HG02571 (cell line): Measurements from ENCODE around the gene CEACAM20.
"Not testable (repeated sequence)": the region's sequence is repeated elsewhere in the genome, so short reads cannot be mapped to it uniquely, and the experiment has no call there.

Experiments used
- ATAC-seq: cut with Tn5 transposase; IDR thresholded peaks from one replicate; pipeline ENCODE4 v1.9.1; 2021; ENCODE audit warnings: mild to moderate bottlenecking, moderate library complexity; ENCODE audit not compliant: unreplicated experiment

Gene CEACAM20

DNA sequence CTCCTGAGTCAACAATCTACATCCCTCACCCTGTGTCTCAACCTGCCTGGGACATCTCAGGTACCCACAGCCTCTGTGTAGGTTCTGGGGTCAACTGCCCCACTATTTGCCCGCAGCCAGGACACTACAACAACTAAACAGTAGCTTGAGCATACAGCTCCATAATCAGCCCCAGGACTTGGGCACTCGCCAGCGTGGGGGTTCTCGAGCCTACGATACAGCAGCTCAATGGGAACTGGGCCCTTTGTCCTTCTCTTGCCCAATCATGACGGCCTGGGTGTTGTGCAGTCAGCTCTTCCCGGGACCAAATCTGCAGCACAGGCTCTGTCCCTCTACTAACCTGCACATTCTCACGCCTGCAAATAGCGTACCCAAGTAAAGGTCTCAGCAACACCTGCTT, 30.5 kb downstream of the CEACAM20 start:
- ATAC-seq = no peak

DNA sequence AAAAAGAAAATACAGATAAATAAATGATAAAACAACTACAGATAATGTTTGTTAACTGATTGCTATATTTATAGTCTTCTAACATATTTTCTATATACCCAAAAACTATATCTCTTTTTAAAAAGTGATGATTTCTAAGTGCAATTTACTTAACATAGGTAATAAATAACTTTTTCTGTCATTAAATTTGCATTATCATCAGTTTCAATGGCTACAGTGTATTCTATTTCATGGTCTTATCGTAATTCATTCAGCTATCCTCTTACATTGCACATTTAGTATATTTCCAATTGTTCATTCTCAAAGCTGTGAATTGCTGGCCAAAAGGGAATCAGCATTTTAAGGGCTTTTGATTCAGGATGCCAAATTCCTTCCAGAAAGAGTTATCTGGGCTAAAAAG, 32.8 kb downstream of the CEACAM20 start:
- ATAC-seq = no peak

DNA sequence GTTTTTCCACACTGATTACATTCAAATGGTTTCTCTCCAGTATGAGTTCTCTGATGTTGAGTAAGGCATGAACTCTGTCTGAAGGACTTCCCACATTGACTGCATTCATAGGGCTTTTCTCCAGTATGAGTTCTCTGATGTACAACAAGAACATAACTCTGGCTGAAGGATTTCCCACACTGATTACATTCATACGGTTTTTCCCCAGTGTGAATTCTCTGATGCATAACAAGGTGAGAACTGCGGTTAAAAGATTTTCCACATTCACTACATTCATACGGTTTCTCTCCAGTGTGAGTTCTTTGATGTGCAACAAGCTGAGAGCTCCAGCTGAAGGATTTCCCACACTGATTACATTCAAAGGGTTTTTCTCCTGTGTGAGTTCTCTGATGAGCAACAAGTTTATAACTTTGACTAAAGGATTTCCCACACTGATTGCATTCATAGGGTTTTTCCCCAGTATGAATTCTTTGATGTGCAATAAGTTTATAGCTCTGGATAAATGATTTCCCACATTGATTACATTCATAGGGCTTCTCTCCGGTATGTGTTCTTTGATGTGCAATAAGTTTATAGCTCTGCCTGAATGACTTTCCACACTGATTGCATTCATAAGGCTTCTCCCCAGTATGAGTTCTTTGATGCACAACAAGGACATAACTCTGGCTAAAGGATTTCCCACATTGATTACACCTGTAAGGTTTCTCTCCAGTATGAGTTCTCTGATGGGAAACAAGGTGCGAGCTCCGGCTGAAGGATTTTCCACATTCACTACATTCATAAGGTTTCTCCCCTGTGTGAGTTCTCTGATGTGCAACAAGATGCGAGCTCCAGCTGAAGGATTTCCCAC, 52.7 kb downstream of the CEACAM20 start:
- no peak for ATAC-seq

DNA sequence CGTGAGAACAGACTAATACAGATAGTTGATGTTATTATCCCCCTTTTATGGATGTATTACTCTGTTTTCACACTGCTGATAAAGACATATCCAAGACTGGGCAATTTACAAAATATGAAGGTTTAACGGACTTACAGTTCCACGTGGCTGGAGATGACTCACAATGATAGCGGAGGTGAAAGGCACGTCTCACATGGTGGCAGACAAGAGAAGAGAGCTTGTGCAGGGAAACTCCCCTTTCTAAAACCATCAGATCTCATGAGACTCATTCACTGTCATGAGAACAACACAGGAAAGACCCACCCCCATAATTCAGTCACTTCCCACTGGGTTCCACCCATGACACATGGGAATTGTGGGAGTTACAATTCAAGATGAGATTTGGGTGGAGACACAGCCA, 60.7 kb downstream of the CEACAM20 start:
- ATAC-seq = not testable (repeated sequence)

DNA sequence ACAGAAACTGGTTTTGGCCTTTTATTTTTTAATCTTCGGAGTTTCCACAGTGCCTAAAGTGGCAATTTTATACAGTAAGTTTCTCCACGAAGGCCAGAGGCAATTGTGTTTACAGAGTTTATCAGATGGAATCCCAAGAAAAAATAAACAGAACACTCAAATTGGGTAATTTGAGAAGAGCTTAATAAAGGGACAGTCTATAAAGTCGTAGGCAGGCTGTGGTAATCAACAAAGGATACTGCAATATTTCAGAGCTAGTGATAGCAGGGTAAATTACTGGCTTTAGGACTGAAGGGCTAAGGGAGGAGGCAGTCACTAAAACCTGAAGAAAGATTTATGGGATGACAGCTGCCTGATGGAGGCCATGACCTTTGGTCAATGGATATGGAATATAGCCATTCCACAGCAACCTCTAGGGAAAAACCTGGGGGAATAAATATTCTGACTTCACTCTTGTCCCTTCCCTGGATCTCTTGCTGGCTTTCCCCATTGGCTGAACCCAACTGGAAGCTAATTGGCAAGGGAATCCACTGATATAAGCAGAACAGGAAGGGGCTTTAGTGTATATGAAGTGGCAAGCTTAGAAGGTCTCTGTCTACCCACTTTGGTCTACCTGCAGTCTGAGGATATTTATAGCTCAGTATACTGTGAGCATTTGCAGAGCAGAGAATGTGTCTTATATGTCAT, 66.7 kb downstream of the CEACAM20 start:
- ATAC-seq = not testable (repeated sequence)
